Ectodermal cell (in vitro differentiated cells): ENCODE measurements around the gene CUTC.

Source experiments
- H3K27ac ChIP-seq: 2 replicates; pipeline ENCODE4 v1.7.0; 2013; ENCODE audit warnings: mild to moderate bottlenecking, low read depth, low read length; ENCODE audit not compliant: insufficient read depth, poor library complexity, severe bottlenecking
- H3K27me3 ChIP-seq: 2 replicates; pipeline ENCODE4 v1.7.0; 2013; ENCODE audit warnings: mild to moderate bottlenecking, low read length; ENCODE audit not compliant: insufficient read depth, control insufficient read depth, poor library complexity, severe bottlenecking
- H3K36me3 ChIP-seq: one replicate; pipeline ENCODE4 v1.7.0; 2013; ENCODE audit warnings: low read length; ENCODE audit not compliant: control insufficient read depth, insufficient read depth
- H3K4me1 ChIP-seq: one replicate; pipeline ENCODE4 v1.7.0; 2013; ENCODE audit warnings: low read length; ENCODE audit not compliant: control insufficient read depth, insufficient read depth
- H3K4me3 ChIP-seq: 2 replicates; pipeline ENCODE4 v1.7.0; 2013; ENCODE audit warnings: low read depth, low read length, control low read depth; ENCODE audit not compliant: insufficient read depth
- H3K9me3 ChIP-seq: 2 replicates; pipeline ENCODE4 v1.7.0; 2013; ENCODE audit warnings: mild to moderate bottlenecking, low read length, moderate library complexity; ENCODE audit not compliant: control insufficient read depth
- WGBS, 2 experiments: methylation state at CpG; one replicate each; pipeline ENCODE4 v1.1.7; 2013; ENCODE audit warnings: missing lambda C conversion rate in 2 of 2; 5-methylcytosine and 5-hydroxymethylcytosine counted together

The CUTC gene

GRCh38 chr10:99761365-99761764, 29.3 kb downstream of the CUTC start:
- no peaks in the 10 kb centered on the region for H3K36me3 ChIP-seq
- no peaks in the 10 kb centered on the region for H3K4me1 ChIP-seq
- no peak overlapping the region for H3K4me3 ChIP-seq
- H3K27me3 ChIP-seq = no peaks in the 10 kb centered on the region
- H3K27ac ChIP-seq = no peak overlapping the region
- H3K9me3 ChIP-seq = no peaks in the 10 kb centered on the region

- Histone ChIP-seq H3K4me1 (no peaks in the 10 kb centered on the region), H3K27me3 (no peaks in the 10 kb centered on the region), H3K4me3 (no peak overlapping the region), H3K36me3 (no peaks in the 10 kb centered on the region), H3K9me3 (no peaks in the 10 kb centered on the region), H3K27ac (no peak overlapping the region)
- WGBS, 2 experiments = 91 to 94% methylated on average over 3 of the region's 4 CpGs
These were observed 33.8 kb downstream of the CUTC start for GRCh38 chr10:99765672-99766301.

GRCh38 chr10:99766302-99766681, 34.3 kb downstream of the CUTC start:
- Histone ChIP-seq H3K9me3 (no peaks in the 10 kb centered on the region), H3K4me3 (no peak overlapping the region), H3K36me3 (no peaks in the 10 kb centered on the region), H3K27ac (no peak overlapping the region), H3K4me1 (no peaks in the 10 kb centered on the region), H3K27me3 (no peaks in the 10 kb centered on the region)
- 80% methylated on average over 8 of the region's 8 CpGs for WGBS, 2 experiments

- 69 to 74% methylated on average over 4 of the region's 5 CpGs for WGBS, 2 experiments
- Histone ChIP-seq H3K4me3 (no peak overlapping the region), H3K9me3 (no peaks in the 10 kb centered on the region), H3K4me1 (no peaks in the 10 kb centered on the region), H3K27ac (no peak overlapping the region), H3K27me3 (no peaks in the 10 kb centered on the region), H3K36me3 (no peaks in the 10 kb centered on the region)
These were observed 35.9 kb downstream of the CUTC start for GRCh38 chr10:99767901-99768300.

- H3K27me3 ChIP-seq = no peaks in the 10 kb centered on the region
- no peaks in the 10 kb centered on the region for H3K36me3 ChIP-seq
- WGBS, 2 experiments = 84 to 97% methylated on average over 2 of the region's 2 CpGs
- H3K9me3 ChIP-seq = no peaks in the 10 kb centered on the region
- H3K4me3 ChIP-seq = no peak overlapping the region
- no peaks in the 10 kb centered on the region for H3K4me1 ChIP-seq
- no peak overlapping the region for H3K27ac ChIP-seq
These were observed 36.5 kb downstream of the CUTC start for GRCh38 chr10:99768556-99768955.

GRCh38 chr10:99769706-99770105, 37.7 kb downstream of the CUTC start:
- no peak overlapping the region for H3K27ac ChIP-seq
- no peaks in the 10 kb centered on the region for H3K27me3 ChIP-seq
- H3K4me1 ChIP-seq = no peaks in the 10 kb centered on the region
- no peaks in the 10 kb centered on the region for H3K9me3 ChIP-seq
- WGBS, 2 experiments = 91 to 93% methylated on average over 5 of the region's 5 CpGs
- H3K4me3 ChIP-seq = no peak overlapping the region
- H3K36me3 ChIP-seq = no peaks in the 10 kb centered on the region

- Histone ChIP-seq H3K9me3 (no peaks in the 10 kb centered on the region), H3K36me3 (no peaks in the 10 kb centered on the region), H3K4me1 (no peaks in the 10 kb centered on the region), H3K27ac (no peak overlapping the region), H3K4me3 (no peak overlapping the region), H3K27me3 (no peaks in the 10 kb centered on the region)
- WGBS, 2 experiments = 87 to 93% methylated on average over 3 of the region's 4 CpGs
These were observed 38.5 kb downstream of the CUTC start for GRCh38 chr10:99770408-99771045.

GRCh38 chr10:99775850-99776249, 43.8 kb downstream of the CUTC start:
- H3K27me3 ChIP-seq = no peaks in the 10 kb centered on the region
- H3K36me3 ChIP-seq = no peaks in the 10 kb centered on the region
- no peaks in the 10 kb centered on the region for H3K9me3 ChIP-seq
- no peaks in the 10 kb centered on the region for H3K4me1 ChIP-seq
- H3K27ac ChIP-seq = no peak overlapping the region
- H3K4me3 ChIP-seq = no peak overlapping the region

- 100% methylated on average over 1 of the region's 1 CpG; no CpG with 5 or more reads in 1 of the 2 experiments for WGBS, 2 experiments
- Histone ChIP-seq H3K27me3 (no peaks in the 10 kb centered on the region), H3K9me3 (no peaks in the 10 kb centered on the region), H3K27ac (no peak overlapping the region), H3K4me3 (no peak overlapping the region), H3K36me3 (no peaks in the 10 kb centered on the region), H3K4me1 (no peaks in the 10 kb centered on the region)
These were observed 46.1 kb downstream of the CUTC start for GRCh38 chr10:99777918-99778714.

- WGBS, 2 experiments = 81 to 92% methylated on average over 3 to 4 of the region's 4 CpGs
- H3K4me3 ChIP-seq = no peak overlapping the region
These were observed 47.3 kb downstream of the CUTC start for GRCh38 chr10:99779335-99779734.

More at GRCh38 chr10:99779335-99779734, 47.3 kb downstream of the CUTC start:
- Histone ChIP-seq H3K27ac (no peak overlapping the region), H3K9me3 (no peaks in the 10 kb centered on the region), H3K36me3 (no peaks in the 10 kb centered on the region), H3K4me1 (no peaks in the 10 kb centered on the region), H3K27me3 (no peaks in the 10 kb centered on the region)
